Activated CD4-positive, CD25-positive, alpha-beta regulatory T cell treated with anti-CD3 and anti-CD28 coated beads, Interleukin-2, amount 50 U/mL, for 16 hours (primary cell): Measurements from ENCODE around the gene TACSTD2.
"Not testable (repeated sequence)": the region's sequence is repeated elsewhere in the genome, so short reads cannot be mapped to it uniquely, and the experiment has no call there.

Source experiments
- DNase-seq: peaks from one replicate; pipeline ENCODE4 v3.0.0-alpha.2; 2020; ENCODE audit warnings: low read depth, low spot score

Gene TACSTD2

GRCh38 chr1:58576727-58577653, at the start of gene TACSTD2:
TACSTD2 (minus strand) TSS chr1:58577252; CDS start chr1:58577156, 96 bp downstream.
- no peak for DNase-seq

- DNase-seq = no peak
Observed at GRCh38 chr1:58626293-58626692, 49.2 kb upstream of the TACSTD2 start.

- DNase-seq = not testable (repeated sequence)
Observed at GRCh38 chr1:58623259-58623658, 46.2 kb upstream of the TACSTD2 start.

GRCh38 chr1:58622571-58622970, 45.5 kb upstream of the TACSTD2 start:
- no peak for DNase-seq

- DNase-seq = no peak
Observed at GRCh38 chr1:58621391-58621790, 44.3 kb upstream of the TACSTD2 start.

- DNase-seq = no peak
Observed at GRCh38 chr1:58620926-58621325, 43.9 kb upstream of the TACSTD2 start.

- DNase-seq = no peak
Observed at GRCh38 chr1:58620259-58620658, 43.2 kb upstream of the TACSTD2 start.

GRCh38 chr1:58619286-58620054, 42.4 kb upstream of the TACSTD2 start:
- DNase-seq = no peak

GRCh38 chr1:58618303-58618702, 41.3 kb upstream of the TACSTD2 start:
- DNase-seq = no peak

GRCh38 chr1:58611861-58612385, 34.9 kb upstream of the TACSTD2 start:
- DNase-seq = no peak

- DNase-seq = no peak
Observed at GRCh38 chr1:58608945-58609344, 31.9 kb upstream of the TACSTD2 start.

- DNase-seq = no peak
Observed at GRCh38 chr1:58608297-58608696, 31.2 kb upstream of the TACSTD2 start.

GRCh38 chr1:58607391-58607790, 30.3 kb upstream of the TACSTD2 start:
- no peak for DNase-seq

- not testable (repeated sequence) for DNase-seq
Observed at GRCh38 chr1:58601921-58602320, 24.9 kb upstream of the TACSTD2 start.

- DNase-seq = no peak
Observed at GRCh38 chr1:58597996-58598395, 20.9 kb upstream of the TACSTD2 start.

- DNase-seq = no peak
Observed at GRCh38 chr1:58597076-58597475, 20.0 kb upstream of the TACSTD2 start.

GRCh38 chr1:58596631-58597052, 19.6 kb upstream of the TACSTD2 start:
- DNase-seq = no peak

- no peak for DNase-seq
Observed at GRCh38 chr1:58594546-58594945, 17.5 kb upstream of the TACSTD2 start.

- no peak for DNase-seq
Observed at GRCh38 chr1:58592522-58593134, 15.6 kb upstream of the TACSTD2 start.

- no peak for DNase-seq
Observed at GRCh38 chr1:58591806-58592205, 14.8 kb upstream of the TACSTD2 start.

GRCh38 chr1:58590019-58590418, 13.0 kb upstream of the TACSTD2 start:
- DNase-seq = no peak

GRCh38 chr1:58588396-58588795, 11.3 kb upstream of the TACSTD2 start:
- DNase-seq = no peak
